Activated CD8-positive, alpha-beta memory T cell treated with anti-CD3 and anti-CD28 coated beads for 36 hours (primary cell): ENCODE data around the gene ERGIC1. TPM values are rescaled to one million over a fixed set of nuclear protein-coding genes. Genes with fewer than 3 reads are reported as not detected.

Experiments used
- CTCF ChIA-PET: fragments of 350-600 bp; sonication (Branson Sonifier 250); formaldehyde crosslinking; loops from one replicate; lab custom pipeline; 2021; ENCODE audit warnings: antibody characterized with exemption; lab: Charles Lee
- POLR2A ChIA-PET: fragments of 350-600 bp; sonication (Branson Sonifier 250); formaldehyde crosslinking; loops from one replicate; lab custom pipeline; 2021; ENCODE audit warnings: antibody characterized with exemption; lab: Charles Lee
- total RNA-seq, 2 experiments: library from RNA; stranded (reverse); gene quantifications; one replicate each; pipeline ENCODE4 v1.2.3, GENCODE V29; 2021

ERGIC1 gene
- total RNA-seq, 2 experiments from 2014 or later = 39.7 to 41.0 TPM

GRCh38 chr5:172868924-172869591 is 35.0 kb downstream of the ERGIC1 start:
- ChIA-PET POLR2A (no interaction called here), CTCF (interaction anchor here (2.4 kb wide), 1 partner anchor 9 kb away, joined by 6 read pairs; no protein-coding TSS in a partner anchor)

GRCh38 chr5:172869691-172870090 is 35.6 kb downstream of the ERGIC1 start:
- CTCF ChIA-PET = interaction anchor here (2.4 kb wide), 1 partner anchor 10 kb away, joined by 6 read pairs; no protein-coding TSS in a partner anchor
- POLR2A ChIA-PET = no interaction called here

GRCh38 chr5:172870291-172870714 is 36.3 kb downstream of the ERGIC1 start:
- CTCF ChIA-PET = interaction anchor here (2.4 kb wide), 1 partner anchor 10 kb away, joined by 6 read pairs; no protein-coding TSS in a partner anchor
- POLR2A ChIA-PET = no interaction called here

- POLR2A ChIA-PET = no interaction called here
- CTCF ChIA-PET = interaction anchor here (2.4 kb wide), 1 partner anchor 11 kb away, joined by 6 read pairs; no protein-coding TSS in a partner anchor
Measured at GRCh38 chr5:172870715-172871461, 36.8 kb downstream of the ERGIC1 start.

- POLR2A ChIA-PET = no interaction called here
- CTCF ChIA-PET = no interaction called here
Measured at GRCh38 chr5:172871536-172871935, 37.5 kb downstream of the ERGIC1 start.

- CTCF ChIA-PET = no interaction called here
- POLR2A ChIA-PET = no interaction called here
Measured at GRCh38 chr5:172871982-172872381, 37.9 kb downstream of the ERGIC1 start.

- ChIA-PET POLR2A (no interaction called here), CTCF (no interaction called here)
Measured at GRCh38 chr5:172872997-172873491, 39.0 kb downstream of the ERGIC1 start.

GRCh38 chr5:172873513-172873912 is 39.5 kb downstream of the ERGIC1 start:
- POLR2A ChIA-PET = no interaction called here
- CTCF ChIA-PET = no interaction called here

GRCh38 chr5:172874647-172875504 is 40.8 kb downstream of the ERGIC1 start:
- POLR2A ChIA-PET = no interaction called here
- CTCF ChIA-PET = interaction anchor here (0.8 to 1.6 kb wide), 2 partner anchors 151 to 161 kb away, joined by 3 to 4 read pairs; no protein-coding TSS in a partner anchor

- POLR2A ChIA-PET = no interaction called here
- CTCF ChIA-PET = interaction anchor here (1.5 to 1.6 kb wide), 2 partner anchors 13 to 161 kb away, joined by 3 to 4 read pairs; no protein-coding TSS in a partner anchor
Measured at GRCh38 chr5:172875505-172876279, 41.6 kb downstream of the ERGIC1 start.

- CTCF ChIA-PET = interaction anchor here (1.5 kb wide), 1 partner anchor 14 kb away, joined by 3 read pairs; no protein-coding TSS in a partner anchor
Measured at GRCh38 chr5:172876578-172876977, 42.5 kb downstream of the ERGIC1 start.

GRCh38 chr5:172877466-172878260 is 43.6 kb downstream of the ERGIC1 start:
- POLR2A ChIA-PET = interaction anchor here (0.5 kb wide), 1 partner anchor 682 kb away, joined by 3 read pairs; no protein-coding TSS in a partner anchor

More at GRCh38 chr5:172876578-172876977, 42.5 kb downstream of the ERGIC1 start:
- POLR2A ChIA-PET = no interaction called here

GRCh38 chr5:172878585-172878932 is 44.5 kb downstream of the ERGIC1 start:
- ChIA-PET POLR2A (no interaction called here), CTCF (no interaction called here)

More at GRCh38 chr5:172877466-172878260, 43.6 kb downstream of the ERGIC1 start:
- CTCF ChIA-PET = no interaction called here

- ChIA-PET POLR2A (no interaction called here), CTCF (no interaction called here)
Measured at GRCh38 chr5:172878933-172879752, 45.1 kb downstream of the ERGIC1 start.

- CTCF ChIA-PET = no interaction called here
- POLR2A ChIA-PET = no interaction called here
Measured at GRCh38 chr5:172881691-172882370, 47.8 kb downstream of the ERGIC1 start.

- CTCF ChIA-PET = no interaction called here
- POLR2A ChIA-PET = no interaction called here
Measured at GRCh38 chr5:172883066-172883465, 49.0 kb downstream of the ERGIC1 start.
